PC-3 (cell line): ENCODE measurements around the gene ATP6V0E1. TPM values are rescaled to one million over a fixed set of nuclear protein-coding genes. Genes with fewer than 3 reads are reported as not detected.
"Not testable (repeated sequence)": the region's sequence is repeated elsewhere in the genome, so short reads cannot be mapped to it uniquely, and the experiment has no call there.

Experiments
- ATAC-seq: fragments of 200-7000 bp; cut with Tn5 transposase; 2 replicates; pipeline ENCODE4 v1.9.1; 2020; ENCODE audit warnings: mild to moderate bottlenecking, moderate library complexity
- BruUV-seq: library from RNA; stranded (reverse); fragments of 400-500 nt; replicated peaks from 2 replicates; lab custom pipeline; 2021; lab: Mats Ljungman, UMichigan
- CTCF ChIA-PET: fragments of 300-600 bp; sonication (Branson Sonifier 250); formaldehyde crosslinking; loops from one replicate; lab custom pipeline; 2022; ENCODE audit warnings: antibody characterized with exemption; lab: Charles Lee
- POLR2A ChIA-PET: fragments of 300-600 bp; sonication (Branson Sonifier 250); formaldehyde crosslinking; loops from one replicate; lab custom pipeline; 2022; ENCODE audit warnings: antibody characterized with exemption; ENCODE audit not compliant: unreplicated experiment; lab: Charles Lee
- DNase-seq: peaks from one replicate; pipeline ENCODE4 v3.0.0-alpha.2; 2015
- H2AFZ ChIP-seq: fragments of 300-600 bp; sonication (generic); 2 replicates; pipeline ENCODE4 v1.6.0; 2016; ENCODE audit warnings: antibody characterized with exemption, low read length
- H3F3A ChIP-seq: fragments of 300-600 bp; sonication (generic); one replicate; pipeline ENCODE4 v1.6.0; 2017; ENCODE audit warnings: antibody characterized with exemption, low read length, control low read depth, mild to moderate bottlenecking; ENCODE audit not compliant: unreplicated experiment
- H3K27ac ChIP-seq: fragments of 300-600 bp; sonication (generic); 2 replicates; pipeline ENCODE4 v1.5.1; 2016; ENCODE audit warnings: mild to moderate bottlenecking, low read length
- H3K27me3 ChIP-seq: fragments of 300-600 bp; sonication (generic); 2 replicates; pipeline ENCODE4 v1.6.1; 2016; ENCODE audit warnings: low read length, mixed read lengths
- H3K36me3 ChIP-seq: fragments of 300-600 bp; sonication (generic); 2 replicates; pipeline ENCODE4 v1.6.1; 2016; ENCODE audit warnings: low read depth, mixed run types, low read length, mixed read lengths
- H3K4me1 ChIP-seq: fragments of 300-600 bp; sonication (generic); 2 replicates; pipeline ENCODE4 v1.5.1; 2016; ENCODE audit warnings: low read length; ENCODE audit not compliant: insufficient read depth
- H3K4me2 ChIP-seq: fragments of 300-600 bp; sonication (generic); 2 replicates; pipeline ENCODE4 v1.6.0; 2016; ENCODE audit warnings: low read length
- H3K4me3 ChIP-seq: fragments of 300-600 bp; sonication (generic); 2 replicates; pipeline ENCODE4 v1.5.1; 2016; ENCODE audit warnings: mild to moderate bottlenecking, low read length, mixed read lengths
- H3K79me2 ChIP-seq: fragments of 300-600 bp; sonication (generic); 2 replicates; pipeline ENCODE4 v1.6.1; 2017; ENCODE audit warnings: low read length, mixed read lengths
- H3K9ac ChIP-seq: fragments of 300-600 bp; sonication (generic); 2 replicates; pipeline ENCODE4 v1.6.0; 2016; ENCODE audit warnings: mild to moderate bottlenecking, low read length
- H3K9me2 ChIP-seq: fragments of 300-600 bp; sonication (generic); replicated peaks from 2 replicates; pipeline ENCODE4 v1.6.1; 2016; ENCODE audit warnings: mixed run types, low read length, mixed read lengths
- H3K9me3 ChIP-seq: fragments of 300-600 bp; sonication (generic); 2 replicates; pipeline ENCODE4 v1.6.1; 2016; ENCODE audit warnings: low read length, mixed read lengths
- H4K20me1 ChIP-seq: fragments of 300-600 bp; sonication (generic); 2 replicates; pipeline ENCODE4 v1.6.1; 2016; ENCODE audit warnings: low read length, mixed read lengths
- CTCF ChIP-seq: fragments of 300-600 bp; sonication (generic); conservative IDR thresholded peaks from 2 replicates; pipeline ENCODE4 v1.5.1; 2017; ENCODE audit warnings: antibody characterized with exemption, low read depth, mild to moderate bottlenecking, low read length
- EZH2 ChIP-seq: fragments of 300-600 bp; sonication (generic); IDR thresholded peaks from one replicate; pipeline ENCODE4 v1.6.1; 2017; ENCODE audit warnings: antibody characterized with exemption, mild to moderate bottlenecking, low read length; ENCODE audit not compliant: unreplicated experiment
- EZH2phosphoT487 ChIP-seq: fragments of 300-600 bp; sonication (generic); IDR thresholded peaks from 2 replicates; pipeline ENCODE4 v1.6.1; 2018; ENCODE audit warnings: mild to moderate bottlenecking, antibody characterized with exemption, low read length, borderline replicate concordance
- intact Hi-C: fragments of 100-400 bp; cut with micrococcal nuclease; formaldehyde crosslinking; loops from 2 replicates; pipeline ENCODE4 v1.9.0; 2023
- total RNA-seq: library from RNA; depleted of rRNA; stranded (reverse); fragments of >200 nt; gene quantifications from 2 replicates; pipeline ENCODE4 v1.2.3, GENCODE V29; 2014; rRNA removed

ATP6V0E1 gene
- total RNA-seq, 1 experiment from 2014 or later: 154 TPM

GRCh38 chr5:173075970-173076369 is 92.4 kb downstream of the ATP6V0E1 start:
- Histone ChIP-seq H3K79me2 (no peaks in the 10 kb centered on the region), H3K4me1 (peaks cover 12% of the 10 kb centered on the region), H3F3A (no peaks in the 10 kb centered on the region), H3K36me3 (no peaks in the 10 kb centered on the region), H3K4me3 (no peak overlapping the region), H3K4me2 (no peak overlapping the region), H4K20me1 (no peaks in the 10 kb centered on the region; the same call in 1 of the 2 replicates), H3K27me3 (no peaks in the 10 kb centered on the region), H3K27ac (no peak overlapping the region), H3K9me2 (no peaks in the 10 kb centered on the region), H3K9ac (no peak overlapping the region), H3K9me3 (no peaks in the 10 kb centered on the region), H2AFZ (no peak overlapping the region)
- intact Hi-C loops: no loop called here
- no TSS peak for BruUV-seq
- DNase-seq (no peak), ATAC-seq (no peak)
- TF ChIP-seq CTCF (no peak), EZH2phosphoT487 (no peak), EZH2 (no peak)
- ChIA-PET CTCF (no interaction called here), POLR2A (no interaction called here)

- CTCF ChIA-PET, H3K4me3 ChIP-seq, H3K9me2 ChIP-seq, intact Hi-C loops, H3K4me2 ChIP-seq, H3K27ac ChIP-seq, H3K9ac ChIP-seq, ATAC-seq, DNase-seq, POLR2A ChIA-PET, H3F3A ChIP-seq, H4K20me1 ChIP-seq, H3K36me3 ChIP-seq, H3K27me3 ChIP-seq, BruUV-seq, H3K9me3 ChIP-seq, H2AFZ ChIP-seq, H3K79me2 ChIP-seq: not testable (repeated sequence)
- peaks cover 12% of the 10 kb centered on the region for H3K4me1 ChIP-seq
Measured at GRCh38 chr5:173076471-173076870, 92.9 kb downstream of the ATP6V0E1 start.

GRCh38 chr5:173078878-173079277 is 95.3 kb downstream of the ATP6V0E1 start:
- H3K9ac ChIP-seq: no peak overlapping the region
- ATAC-seq (no peak), DNase-seq (no peak)
- BruUV-seq: no TSS peak
- H3K27ac ChIP-seq: no peak overlapping the region
- H3F3A ChIP-seq: no peaks in the 10 kb centered on the region
- ChIA-PET CTCF (no interaction called here), POLR2A (no interaction called here)
- H3K79me2 ChIP-seq: no peaks in the 10 kb centered on the region
- no peaks in the 10 kb centered on the region for H3K9me2 ChIP-seq
- no peak overlapping the region for H2AFZ ChIP-seq
- H3K36me3 ChIP-seq: no peaks in the 10 kb centered on the region
- no peaks in the 10 kb centered on the region for H3K9me3 ChIP-seq
- no peaks in the 10 kb centered on the region for H3K27me3 ChIP-seq
- no peaks in the 10 kb centered on the region; the same call in 1 of the 2 replicates for H4K20me1 ChIP-seq
- H3K4me1 ChIP-seq: peaks cover 12% of the 10 kb centered on the region
- no peak overlapping the region for H3K4me3 ChIP-seq
- H3K4me2 ChIP-seq: no peak overlapping the region
- intact Hi-C loops: no loop called here
- TF ChIP-seq EZH2phosphoT487 (no peak), EZH2 (no peak), CTCF (no peak)

Other genes with a start within 250 kb of the ATP6V0E1 start
- 522 and 586 TPM in 2 replicates for gene DUSP1, start 212.6 kb upstream of the ATP6V0E1 start, total RNA-seq
- 124 and 148 TPM in 2 replicates for gene ERGIC1, start 149.5 kb upstream of the ATP6V0E1 start, total RNA-seq
- 73.9 and 93.1 TPM in 2 replicates for gene RPL26L1, start 24.3 kb upstream of the ATP6V0E1 start, total RNA-seq
- 2.0 and 4.9 TPM in 2 replicates for gene CREBRF, start 72.6 kb downstream of the ATP6V0E1 start, total RNA-seq
- gene BNIP1, start 160.8 kb downstream of the ATP6V0E1 start, total RNA-seq: 17.0 and 21.5 TPM in 2 replicates